ENCODE data around the gene CLCC1.
A peak's percentile ranks its signal among the peaks of the same experiment; 100 is the strongest.
"Not testable (repeated sequence)": the region's sequence is repeated elsewhere in the genome, so short reads cannot be mapped to it uniquely, and the experiment has no call there.

Gene CLCC1

GRCh38 chr1:108963052-108963686 lies at the start of gene CLCC1:
Gene CLCC1, minus strand, starts transcription at chr1:108963484. Its CDS starts 13,047 bp downstream, at chr1:108950437.
- peak; percentile 43 to 95 (median 84) for DNase-seq

GRCh38 chr1:109011335-109011734 lies 48.1 kb upstream of the CLCC1 start:
- DNase-seq, result peak in 4 of 56 donors; percentile 1 to 5 (median 2)

GRCh38 chr1:108996622-108997021 lies 33.3 kb upstream of the CLCC1 start:
- not testable (repeated sequence) for DNase-seq

- no peak for DNase-seq
Measured at GRCh38 chr1:108983114-108983513, 19.8 kb upstream of the CLCC1 start.

GRCh38 chr1:108976658-108977057 lies 13.4 kb upstream of the CLCC1 start:
- no peak for DNase-seq

- DNase-seq, result peak in 15 of 56 donors; percentile 2 to 50 (median 18)
Measured at GRCh38 chr1:108972951-108973350, 9.7 kb upstream of the CLCC1 start.

- DNase-seq, result no peak
Measured at GRCh38 chr1:108969346-108969745, 6.1 kb upstream of the CLCC1 start.

- peak in 2 of 56 donors; percentile 12 to 19 for DNase-seq
Measured at GRCh38 chr1:108962681-108963051, 618 bp downstream of the CLCC1 start.

GRCh38 chr1:108961752-108962486 lies 1.4 kb downstream of the CLCC1 start:
- no peak for DNase-seq

GRCh38 chr1:108961198-108961597 lies 2.1 kb downstream of the CLCC1 start:
- no peak for DNase-seq

GRCh38 chr1:108960719-108961118 lies 2.6 kb downstream of the CLCC1 start:
- no peak for DNase-seq

GRCh38 chr1:108957888-108958287 lies 5.4 kb downstream of the CLCC1 start:
- no peak for DNase-seq

- DNase-seq, result no peak
Measured at GRCh38 chr1:108955881-108956280, 7.4 kb downstream of the CLCC1 start.

- no peak for DNase-seq
Measured at GRCh38 chr1:108955111-108955510, 8.2 kb downstream of the CLCC1 start.

- no peak for DNase-seq
Measured at GRCh38 chr1:108953452-108953851, 9.8 kb downstream of the CLCC1 start.

- DNase-seq, result no peak
Measured at GRCh38 chr1:108951242-108951641, 12.0 kb downstream of the CLCC1 start.

GRCh38 chr1:108949044-108949443 lies 14.2 kb downstream of the CLCC1 start:
- no peak for DNase-seq

GRCh38 chr1:108947871-108948525 lies 15.3 kb downstream of the CLCC1 start:
- DNase-seq, result peak in 14 of 56 donors; percentile 2 to 23 (median 10)

- no peak for DNase-seq
Measured at GRCh38 chr1:108936170-108936569, 27.1 kb downstream of the CLCC1 start.

- no peak for DNase-seq
Measured at GRCh38 chr1:108933944-108934343, 29.3 kb downstream of the CLCC1 start.

- DNase-seq, result not testable (repeated sequence)
Measured at GRCh38 chr1:108927565-108927964, 35.7 kb downstream of the CLCC1 start.

- no peak for DNase-seq
Measured at GRCh38 chr1:108925920-108926319, 37.4 kb downstream of the CLCC1 start.
